DMS53 (cell line): Measurements from ENCODE around the gene TBC1D3B.
"Not testable (repeated sequence)": the region's sequence is repeated elsewhere in the genome, so short reads cannot be mapped to it uniquely, and the experiment has no call there.

Source experiments
- DNase-seq: peaks from one replicate; lab custom pipeline; 2025; lab: John Stamatoyannopoulos, UW

Gene TBC1D3B

GRCh38 chr17:36181446-36182175 lies 5.2 kb upstream of the TBC1D3B start:
- not testable (repeated sequence) for DNase-seq

DNA sequence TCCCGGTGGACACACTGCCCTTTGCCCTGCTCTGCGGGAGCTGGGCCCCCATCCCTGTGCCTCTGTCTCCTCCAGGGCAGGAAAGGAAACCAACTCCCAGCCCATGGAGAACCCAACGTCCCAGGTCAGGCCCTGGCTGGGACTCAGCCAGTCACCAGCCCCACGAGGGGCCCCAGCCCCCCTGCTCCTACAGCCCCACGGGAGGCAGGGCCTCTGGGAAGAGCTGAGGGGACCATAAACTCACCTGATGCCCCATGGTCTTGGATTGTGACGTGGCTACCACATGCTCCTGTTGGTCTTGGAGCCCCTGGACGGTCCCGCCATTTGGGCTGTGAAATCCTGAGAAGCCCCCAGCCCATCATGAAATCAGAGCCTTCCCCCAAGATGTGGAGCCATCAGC lies 7.6 kb downstream of the TBC1D3B start:
- not testable (repeated sequence) for DNase-seq

GRCh38 chr17:36153895-36154610 lies 22.4 kb downstream of the TBC1D3B start:
- no peak for DNase-seq

GRCh38 chr17:36152639-36153120 lies 23.8 kb downstream of the TBC1D3B start:
- no peak for DNase-seq

GRCh38 chr17:36151891-36152638 lies 24.4 kb downstream of the TBC1D3B start:
- no peak for DNase-seq

GRCh38 chr17:36149296-36149820 lies 27.1 kb downstream of the TBC1D3B start:
- DNase-seq: no peak

DNA sequence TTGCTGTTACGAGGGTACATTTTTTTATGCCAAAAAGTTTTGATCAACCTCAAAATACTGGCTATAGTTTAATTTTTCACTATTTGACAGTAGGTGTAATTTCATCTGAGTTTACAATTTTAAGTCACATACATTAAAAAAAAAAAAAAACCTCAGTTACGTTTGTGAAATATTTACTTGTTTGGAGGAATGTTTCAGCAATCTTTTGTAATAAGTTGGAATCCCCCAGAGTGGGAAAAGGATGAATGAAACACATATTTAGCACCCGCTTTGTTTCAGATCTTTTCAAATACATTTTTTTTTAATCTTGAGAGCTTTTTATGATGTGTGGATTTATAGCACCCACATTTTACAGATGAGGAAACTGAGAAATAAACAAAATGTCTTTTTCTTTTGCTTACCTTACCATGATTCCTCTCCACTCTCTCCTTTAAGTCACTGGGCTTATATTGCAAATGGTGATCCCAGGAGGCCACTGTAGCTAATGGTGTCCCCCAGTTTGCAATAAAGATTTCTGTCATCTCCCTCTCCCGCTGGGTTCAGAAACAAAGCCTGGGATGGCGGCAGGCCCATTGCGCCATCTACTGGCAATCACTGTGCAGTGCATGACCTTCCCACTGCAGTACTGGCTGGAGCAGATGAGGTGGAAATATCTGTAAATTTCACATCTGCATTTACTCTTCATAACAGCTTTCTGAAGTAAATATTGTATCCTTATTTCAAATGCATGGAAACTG lies 27.7 kb downstream of the TBC1D3B start:
- DNase-seq: peak; percentile 73

- no peak for DNase-seq
Measured at GRCh38 chr17:36147601-36148000, 28.8 kb downstream of the TBC1D3B start.

GRCh38 chr17:36144981-36145729 lies 31.3 kb downstream of the TBC1D3B start:
- DNase-seq: no peak

GRCh38 chr17:36144014-36144413 lies 32.4 kb downstream of the TBC1D3B start:
- DNase-seq: no peak

GRCh38 chr17:36142806-36143205 lies 33.6 kb downstream of the TBC1D3B start:
- no peak for DNase-seq

DNA sequence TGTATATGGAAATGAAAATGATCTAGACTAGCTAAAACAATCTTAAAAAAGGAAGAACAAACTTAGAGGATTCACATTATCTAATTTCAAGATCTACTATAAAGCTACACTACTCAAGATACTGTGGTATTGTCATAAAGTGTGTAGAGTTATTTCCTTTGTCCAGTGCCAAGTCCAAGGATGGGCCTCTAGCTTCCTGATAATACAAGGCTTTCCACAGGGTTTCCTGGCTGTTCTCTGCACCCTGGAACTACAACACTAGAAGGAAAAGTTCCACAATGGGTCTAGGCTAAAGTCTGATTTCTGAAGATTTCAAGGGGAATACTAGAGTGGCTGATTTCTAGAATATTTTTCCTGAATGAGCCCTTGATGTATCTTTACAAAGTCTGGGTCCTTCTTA lies 34.2 kb downstream of the TBC1D3B start:
- no peak for DNase-seq

DNA sequence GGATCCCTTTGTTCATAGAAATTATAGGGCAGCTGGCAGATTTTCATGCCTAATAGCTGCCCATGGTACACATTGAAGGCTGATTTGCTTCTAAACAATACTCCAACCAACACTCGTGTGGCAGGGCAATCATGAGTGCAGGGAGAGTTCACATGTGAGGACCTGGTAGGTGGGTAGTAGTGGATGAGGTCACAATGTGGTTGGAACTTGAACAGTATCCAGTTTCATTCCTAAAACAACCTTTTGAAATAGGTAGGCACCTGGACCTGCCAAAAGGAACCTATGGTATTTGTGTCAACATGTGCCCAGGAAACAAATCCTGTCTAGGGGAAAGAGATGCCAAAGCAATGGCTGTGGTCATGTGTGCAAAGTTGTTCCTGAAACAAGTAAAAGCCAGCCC lies 40.0 kb downstream of the TBC1D3B start:
- DNase-seq: peak; percentile 73

- peak; percentile 40 for DNase-seq
Measured at GRCh38 chr17:36136036-36136435, 40.4 kb downstream of the TBC1D3B start.

DNA sequence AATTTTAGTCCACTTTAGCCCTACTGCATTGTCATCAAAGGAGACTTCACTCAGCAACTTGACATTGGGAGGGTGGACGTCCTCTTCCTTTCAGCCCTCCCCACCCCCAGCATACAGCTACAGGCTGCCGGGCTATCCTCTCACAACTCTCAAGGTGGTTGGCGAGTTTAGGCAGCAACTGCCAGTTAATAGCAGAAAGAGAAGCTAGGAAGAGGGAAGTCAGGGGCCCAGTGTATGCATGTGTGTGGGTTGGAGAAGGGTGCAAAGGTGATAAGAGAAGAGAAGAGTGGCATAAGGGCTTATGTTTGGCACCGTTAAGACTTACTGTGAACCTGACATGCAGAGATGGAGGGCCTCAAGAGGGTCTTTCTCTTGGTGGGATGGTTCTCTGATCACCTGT lies 41.0 kb downstream of the TBC1D3B start:
- DNase-seq: no peak

DNA sequence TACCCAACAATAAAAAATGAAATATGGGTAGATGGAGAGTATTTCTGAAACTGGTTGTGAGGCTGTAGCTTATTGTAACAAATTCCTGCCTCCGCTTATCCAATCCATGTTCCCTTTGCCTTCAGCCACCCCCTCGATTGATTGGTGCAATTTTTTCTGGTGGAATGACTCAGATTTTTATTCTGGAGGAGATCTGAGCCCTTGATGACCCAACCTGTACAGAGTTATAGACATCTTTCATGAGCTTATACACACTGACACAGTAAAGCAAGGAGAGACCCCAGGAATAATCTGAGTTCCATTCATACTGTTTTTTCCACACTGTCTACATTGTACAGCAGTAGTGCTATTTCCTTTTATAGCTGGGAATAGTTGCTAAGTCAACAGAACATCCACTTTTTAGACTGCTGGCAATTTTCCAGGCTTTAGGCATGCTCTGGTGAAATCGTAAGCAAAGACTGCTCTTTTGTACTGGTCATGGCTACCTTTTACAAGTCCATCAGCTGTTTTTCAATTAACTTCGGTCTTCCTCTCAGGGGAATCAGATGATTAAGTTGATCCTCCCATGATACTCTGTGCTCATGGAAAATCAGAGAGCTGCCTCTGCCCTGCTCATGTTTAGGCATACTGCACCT lies 42.7 kb downstream of the TBC1D3B start:
- peak; percentile 78 for DNase-seq

DNA sequence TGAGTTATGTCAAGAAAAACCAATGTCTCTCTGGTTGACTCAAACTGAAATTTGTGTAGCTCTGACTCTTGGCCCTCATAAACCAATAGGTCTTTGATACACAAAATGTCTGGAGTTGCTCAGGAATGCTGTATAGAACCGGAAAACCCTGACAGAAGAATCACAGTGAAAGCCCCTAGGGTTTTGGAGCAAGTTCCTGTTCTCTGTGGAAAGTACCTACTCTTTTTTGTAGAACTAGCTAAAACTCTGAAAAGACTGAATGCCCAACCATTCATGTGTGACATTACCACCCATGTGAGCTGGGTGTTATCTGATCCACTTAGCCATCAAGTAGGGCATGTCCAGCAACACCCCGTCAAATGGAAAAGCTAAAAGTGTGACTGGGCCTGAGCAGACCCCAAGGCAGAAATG lies 44.0 kb downstream of the TBC1D3B start:
- no peak for DNase-seq

DNA sequence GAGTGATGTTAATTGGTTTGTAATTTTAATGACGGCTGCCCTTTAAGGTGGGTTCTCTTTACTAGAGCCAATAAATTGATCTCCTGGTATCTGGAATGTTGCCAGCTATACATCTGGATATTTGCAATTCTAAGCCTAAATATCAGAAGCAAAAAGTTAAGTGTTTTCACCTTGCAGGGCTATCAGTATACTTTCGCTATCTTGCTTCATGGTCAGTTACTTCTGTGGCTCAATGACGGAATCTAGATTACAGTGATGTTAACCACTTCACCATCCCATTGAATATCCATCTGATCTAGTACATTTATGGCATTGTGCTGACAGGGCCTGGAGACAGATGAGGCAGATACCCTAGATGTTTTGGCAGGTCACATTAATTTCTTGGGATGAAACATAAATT lies 44.5 kb downstream of the TBC1D3B start:
- DNase-seq: no peak

- DNase-seq: peak; percentile 20
Measured at GRCh38 chr17:36131421-36131820, 45.0 kb downstream of the TBC1D3B start.

DNA sequence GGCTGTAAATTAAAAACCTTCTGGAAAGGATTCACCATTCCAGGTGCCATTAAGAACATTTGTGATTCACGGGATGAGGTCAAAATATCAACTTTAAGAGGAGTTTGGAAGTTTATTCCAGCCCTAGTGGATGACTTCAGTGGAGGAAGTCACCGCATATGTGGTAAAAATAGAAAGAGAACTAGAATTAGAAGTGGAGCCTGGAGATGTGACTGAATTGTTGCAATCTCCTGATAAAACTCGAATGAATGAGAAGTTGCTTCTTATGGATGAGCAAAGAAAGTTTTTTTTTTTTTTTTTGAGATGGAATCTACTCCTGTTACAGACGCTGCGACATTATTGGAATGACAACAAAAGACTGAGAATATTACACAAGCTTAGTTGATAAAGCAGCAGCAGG lies 46.1 kb downstream of the TBC1D3B start:
- no peak for DNase-seq

- DNase-seq: no peak
Measured at GRCh38 chr17:36129616-36130015, 46.8 kb downstream of the TBC1D3B start.
